Neural progenitor cell (in vitro differentiated cells): Measurements from ENCODE around the gene JAG1. TPM values are rescaled to one million over a fixed set of nuclear protein-coding genes. Genes with fewer than 3 reads are reported as not detected.

ENCODE experiments used
- DNase-seq: peaks from one replicate; pipeline ENCODE4 v3.0.0-alpha.2; 2016; ENCODE audit warnings: low spot score
- H2AFZ ChIP-seq: fragments of 200-600 bp; sonication (generic); replicated peaks from 2 replicates; pipeline ENCODE4 v1.6.1; 2016; ENCODE audit warnings: antibody characterized with exemption
- H3F3A ChIP-seq: fragments of 200-600 bp; sonication (generic); 2 replicates; pipeline ENCODE4 v1.6.1; 2016; ENCODE audit warnings: antibody characterized with exemption, low read depth
- H3K27ac ChIP-seq: fragments of 200-600 bp; sonication (generic); 2 replicates; pipeline ENCODE4 v1.5.1; 2016; ENCODE audit warnings: mild to moderate bottlenecking
- H3K27me3 ChIP-seq: fragments of 200-600 bp; sonication (generic); 2 replicates; pipeline ENCODE4 v1.6.1; 2016; ENCODE audit warnings: mild to moderate bottlenecking, moderate library complexity
- H3K36me3 ChIP-seq: fragments of 200-600 bp; sonication (generic); 2 replicates; pipeline ENCODE4 v1.5.1; 2016
- H3K4me1 ChIP-seq: fragments of 200-600 bp; sonication (generic); 2 replicates; pipeline ENCODE4 v1.6.1; 2016; ENCODE audit warnings: mixed run types
- H3K4me2 ChIP-seq: fragments of 200-600 bp; sonication (generic); 2 replicates; pipeline ENCODE4 v1.6.1; 2016
- H3K4me3 ChIP-seq: fragments of 200-600 bp; sonication (generic); 2 replicates; pipeline ENCODE4 v1.5.1; 2016
- H3K79me2 ChIP-seq: fragments of 200-600 bp; sonication (generic); 2 replicates; pipeline ENCODE4 v1.6.1; 2016; ENCODE audit warnings: low read depth
- H3K9ac ChIP-seq: fragments of 200-600 bp; sonication (generic); 2 replicates; pipeline ENCODE4 v1.6.1; 2016
- H3K9me3 ChIP-seq: fragments of 200-600 bp; sonication (generic); 2 replicates; pipeline ENCODE4 v1.5.1; 2016; ENCODE audit warnings: low read depth
- H4K20me1 ChIP-seq: fragments of 200-600 bp; sonication (generic); 2 replicates; pipeline ENCODE4 v1.6.1; 2016; ENCODE audit warnings: low read depth
- H3K27ac Mint-ChIP-seq: 3 replicates; pipeline ENCODE4 v1.8.0; 2021; ENCODE audit warnings: mixed read lengths
- H3K27me3 Mint-ChIP-seq: 2 replicates; pipeline ENCODE4 v1.8.0; 2022; ENCODE audit warnings: low read depth, mild to moderate bottlenecking, inconsistent platforms, moderate library complexity, mixed read lengths; ENCODE audit not compliant: insufficient read depth
- H3K36me3 Mint-ChIP-seq: 3 replicates; pipeline ENCODE4 v1.8.0; 2021; ENCODE audit warnings: mixed read lengths
- H3K4me1 Mint-ChIP-seq: 3 replicates; pipeline ENCODE4 v1.8.0; 2021; ENCODE audit warnings: mixed read lengths
- H3K4me3 Mint-ChIP-seq: 3 replicates; pipeline ENCODE4 v1.8.0; 2021; ENCODE audit warnings: mild to moderate bottlenecking, moderate library complexity, mixed read lengths
- H3K9me3 Mint-ChIP-seq: 3 replicates; pipeline ENCODE4 v1.8.0; 2020; ENCODE audit warnings: mixed read lengths
- EZH2 ChIP-seq: fragments of 200-600 bp; sonication (generic); IDR thresholded peaks from 2 replicates; pipeline ENCODE4 v1.6.1; 2017; ENCODE audit warnings: antibody characterized with exemption, mild to moderate bottlenecking, moderate library complexity
- EZH2phosphoT487 ChIP-seq: fragments of 200-600 bp; sonication (generic); IDR thresholded peaks from 2 replicates; pipeline ENCODE4 v1.6.1; 2017; ENCODE audit warnings: antibody characterized with exemption
- total RNA-seq: library from RNA; depleted of rRNA; stranded (reverse); fragments of >200 nt; gene quantifications from 2 replicates; pipeline ENCODE4 v1.2.3, GENCODE V29; 2015; ENCODE audit warnings: low replicate concordance
- TF ChIP-seq, protein P1 (sequence below): fragments of 200-600 bp; sonication (generic); IDR thresholded peaks from 2 replicates; pipeline ENCODE4 v1.5.1; 2017; ENCODE audit warnings: antibody characterized with exemption, mild to moderate bottlenecking

Gene JAG1
- total RNA-seq, 1 donor from 2014 or later = 129 TPM

DNA sequence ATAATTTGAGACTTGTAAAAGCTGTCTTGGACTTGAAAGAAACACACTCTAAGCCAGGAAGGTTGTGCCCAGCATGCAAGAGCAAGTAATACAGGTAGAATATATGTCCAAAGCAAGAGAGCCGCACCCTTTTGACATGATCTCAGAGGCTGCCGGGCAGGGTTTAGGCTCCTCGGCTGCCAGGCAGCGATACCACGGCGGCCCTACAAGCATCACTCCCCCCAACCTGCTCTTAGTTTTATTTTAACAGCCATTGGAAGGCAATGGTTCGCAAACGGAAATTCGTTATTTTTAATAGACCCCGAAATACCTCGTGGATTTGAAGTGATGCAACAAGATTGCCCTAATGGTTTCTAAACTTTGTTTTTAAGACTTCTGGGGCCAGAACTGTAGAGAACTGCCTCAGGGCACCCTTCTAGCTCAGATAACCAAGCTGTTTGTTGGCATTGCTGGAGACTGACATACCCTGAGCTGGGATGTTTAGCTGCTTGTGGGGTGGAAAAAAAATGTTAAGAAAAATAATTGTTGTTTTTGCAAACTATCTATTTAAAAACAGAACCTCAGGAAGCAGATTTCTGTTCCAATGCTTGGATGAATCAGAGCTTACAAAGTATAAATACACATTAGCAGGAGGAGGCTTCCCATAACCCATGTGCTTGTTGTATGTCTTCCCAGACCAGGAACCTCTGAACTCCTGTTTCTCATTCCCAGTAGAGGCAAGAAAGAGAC lies 39.0 kb downstream of the JAG1 start:
- Histone ChIP-seq H3K4me1 (peaks cover 95% of the 10 kb centered on the region), H3K4me3 (no peak overlapping the region), H3K9ac (no peak overlapping the region), H3K27ac (no peak overlapping the region), H2AFZ (no peak overlapping the region), H3K4me2 (no peak overlapping the region), H3F3A (peaks cover 80% of the 10 kb centered on the region), H3K79me2 (peaks cover 23% of the 10 kb centered on the region), H4K20me1 (peaks cover 31% of the 10 kb centered on the region), H3K36me3 (no peaks in the 10 kb centered on the region), H3K9me3 (no peaks in the 10 kb centered on the region), H3K27me3 (no peaks in the 10 kb centered on the region)
- no peak for DNase-seq
- TF ChIP-seq EZH2phosphoT487 (no peak), EZH2 (no peak)
- TF ChIP-seq, protein P1, sequence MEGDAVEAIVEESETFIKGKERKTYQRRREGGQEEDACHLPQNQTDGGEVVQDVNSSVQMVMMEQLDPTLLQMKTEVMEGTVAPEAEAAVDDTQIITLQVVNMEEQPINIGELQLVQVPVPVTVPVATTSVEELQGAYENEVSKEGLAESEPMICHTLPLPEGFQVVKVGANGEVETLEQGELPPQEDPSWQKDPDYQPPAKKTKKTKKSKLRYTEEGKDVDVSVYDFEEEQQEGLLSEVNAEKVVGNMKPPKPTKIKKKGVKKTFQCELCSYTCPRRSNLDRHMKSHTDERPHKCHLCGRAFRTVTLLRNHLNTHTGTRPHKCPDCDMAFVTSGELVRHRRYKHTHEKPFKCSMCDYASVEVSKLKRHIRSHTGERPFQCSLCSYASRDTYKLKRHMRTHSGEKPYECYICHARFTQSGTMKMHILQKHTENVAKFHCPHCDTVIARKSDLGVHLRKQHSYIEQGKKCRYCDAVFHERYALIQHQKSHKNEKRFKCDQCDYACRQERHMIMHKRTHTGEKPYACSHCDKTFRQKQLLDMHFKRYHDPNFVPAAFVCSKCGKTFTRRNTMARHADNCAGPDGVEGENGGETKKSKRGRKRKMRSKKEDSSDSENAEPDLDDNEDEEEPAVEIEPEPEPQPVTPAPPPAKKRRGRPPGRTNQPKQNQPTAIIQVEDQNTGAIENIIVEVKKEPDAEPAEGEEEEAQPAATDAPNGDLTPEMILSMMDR = no peak
- Mint-ChIP-seq H3K27me3 (peaks cover 6% of the 10 kb centered on the region), H3K9me3 (no peaks in the 10 kb centered on the region), H3K27ac (no peak overlapping the region), H3K4me1 (peaks cover 98% of the 10 kb centered on the region), H3K36me3 (peaks cover 15% of the 10 kb centered on the region), H3K4me3 (no peak overlapping the region)

DNA sequence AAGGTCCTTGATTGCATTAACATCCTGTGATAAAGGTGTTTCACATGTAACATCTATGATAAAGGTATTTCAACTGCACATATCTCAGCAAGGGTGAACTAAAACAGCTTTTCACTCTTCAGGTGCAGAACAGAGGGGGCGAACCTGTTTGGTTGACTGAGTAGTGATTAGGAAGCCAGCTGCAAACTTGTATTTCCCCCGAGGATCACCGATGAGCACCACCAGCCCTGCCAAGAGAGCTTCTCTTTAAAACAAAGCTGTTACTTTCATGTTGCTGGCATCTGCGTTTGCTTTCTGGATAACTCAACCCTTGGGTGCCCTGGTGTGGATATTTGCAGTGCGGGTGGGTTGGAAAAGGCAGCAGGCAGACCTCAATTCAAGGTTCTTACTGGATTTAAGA lies 39.6 kb downstream of the JAG1 start:
- Mint-ChIP-seq H3K36me3 (peaks cover 11% of the 10 kb centered on the region), H3K27ac (peak overlapping the region; percentile 74), H3K4me1 (peaks cover 98% of the 10 kb centered on the region), H3K4me3 (no peak overlapping the region), H3K9me3 (no peaks in the 10 kb centered on the region), H3K27me3 (peaks cover 6% of the 10 kb centered on the region)
- H3K4me1 ChIP-seq = peaks cover 95% of the 10 kb centered on the region
- no peaks in the 10 kb centered on the region for H3K9me3 ChIP-seq
- H3K4me2 ChIP-seq = peak overlapping the region; percentile 50
- H3K79me2 ChIP-seq = peaks cover 19% of the 10 kb centered on the region
- H3K27me3 ChIP-seq = no peaks in the 10 kb centered on the region
- peaks cover 80% of the 10 kb centered on the region for H3F3A ChIP-seq
- no peak overlapping the region for H3K9ac ChIP-seq
- H4K20me1 ChIP-seq = peaks cover 25% of the 10 kb centered on the region
- no peaks in the 10 kb centered on the region for H3K36me3 ChIP-seq
- H3K27ac ChIP-seq = no peak overlapping the region
- no peak for TF ChIP-seq EZH2
- TF ChIP-seq, protein P1 = no peak
- no peak for TF ChIP-seq EZH2phosphoT487
- no peak overlapping the region for H3K4me3 ChIP-seq
- DNase-seq = no peak
- H2AFZ ChIP-seq = no peak overlapping the region

DNA sequence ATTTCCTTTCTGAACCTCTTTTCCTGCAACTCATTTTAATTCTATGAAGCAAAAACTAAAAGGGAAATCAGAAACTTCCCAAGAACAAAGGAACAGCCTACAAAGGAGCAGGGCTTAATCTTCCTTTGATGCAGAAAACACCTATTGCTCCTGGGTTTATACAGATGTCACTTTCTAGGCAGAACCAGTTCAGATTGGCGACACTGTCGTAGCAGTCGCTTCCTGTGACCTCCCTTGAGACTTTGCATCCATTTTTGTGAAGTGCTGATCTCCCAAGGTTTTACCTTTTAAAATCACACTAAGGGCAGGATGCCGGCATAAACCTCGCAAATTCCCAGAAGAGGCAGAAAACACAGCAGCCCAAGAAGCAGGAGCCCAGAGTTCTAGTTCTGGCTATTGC lies 40.1 kb downstream of the JAG1 start:
- peaks cover 20% of the 10 kb centered on the region for H4K20me1 ChIP-seq
- peak overlapping the region; percentile 50 for H3K4me2 ChIP-seq
- no peak overlapping the region for H3K27ac ChIP-seq
- H3F3A ChIP-seq = peaks cover 80% of the 10 kb centered on the region
- TF ChIP-seq, protein P1 = no peak
- Mint-ChIP-seq H3K4me3 (no peak overlapping the region), H3K9me3 (no peaks in the 10 kb centered on the region), H3K4me1 (peaks cover 99% of the 10 kb centered on the region), H3K27me3 (peaks cover 6% of the 10 kb centered on the region), H3K27ac (peak overlapping the region; percentile 76), H3K36me3 (peaks cover 11% of the 10 kb centered on the region)
- no peak overlapping the region for H2AFZ ChIP-seq
- no peak for DNase-seq
- no peak overlapping the region for H3K9ac ChIP-seq
- H3K4me3 ChIP-seq = no peak overlapping the region
- no peaks in the 10 kb centered on the region for H3K9me3 ChIP-seq
- no peaks in the 10 kb centered on the region for H3K36me3 ChIP-seq
- H3K79me2 ChIP-seq = peaks cover 14% of the 10 kb centered on the region
- no peaks in the 10 kb centered on the region for H3K27me3 ChIP-seq
- peaks cover 95% of the 10 kb centered on the region for H3K4me1 ChIP-seq
